BLaER1 treated with 17β-estradiol and CSF1 and Interleukin-3, amounts not matched to agents 10 nM and 100 nM (cell line): ENCODE data around the gene RCC1.
"Not testable (repeated sequence)": the region's sequence is repeated elsewhere in the genome, so short reads cannot be mapped to it uniquely, and the experiment has no call there.

ENCODE experiments used
- H3K27ac ChIP-seq, 11 experiments: shearing (Covaris generic); formaldehyde crosslinking; 2 replicates each; pipeline ENCODE4 v1.8.1; 2022
- H3K27me3 ChIP-seq, 11 experiments: shearing (Covaris generic); formaldehyde crosslinking; 2 replicates each; pipeline ENCODE4 v1.8.1; 2022
- H3K36me3 ChIP-seq, 11 experiments: shearing (Covaris generic); formaldehyde crosslinking; 2 replicates each; pipeline ENCODE4 v1.8.1; 2022
- H3K4me1 ChIP-seq, 10 experiments: shearing (Covaris generic); formaldehyde crosslinking; 2 replicates each; pipeline ENCODE4 v1.8.1; 2022
- H3K4me2 ChIP-seq, 11 experiments: shearing (Covaris generic); formaldehyde crosslinking; 2 replicates each; pipeline ENCODE4 v1.8.1; 2022
- H3K4me3 ChIP-seq, 10 experiments: shearing (Covaris generic); formaldehyde crosslinking; 2 replicates each; pipeline ENCODE4 v1.8.1; 2022
- H3K9ac ChIP-seq, 11 experiments: shearing (Covaris generic); formaldehyde crosslinking; 2 replicates each; pipeline ENCODE4 v1.8.1; 2022
- H3K9me3 ChIP-seq, 11 experiments: shearing (Covaris generic); formaldehyde crosslinking; replicated peaks in 1 of 11; 2 replicates each; pipeline ENCODE4 v1.8.1; 2022
- H4K20me1 ChIP-seq, 11 experiments: shearing (Covaris generic); formaldehyde crosslinking; 2 replicates each; pipeline ENCODE4 v1.8.1; 2022
- Cebpa-rat ChIP-seq, 11 experiments: shearing (Covaris generic); IDR thresholded peaks; 2 replicates each; pipeline ENCODE4 v1.8.1; 2022

Gene RCC1, protein sequence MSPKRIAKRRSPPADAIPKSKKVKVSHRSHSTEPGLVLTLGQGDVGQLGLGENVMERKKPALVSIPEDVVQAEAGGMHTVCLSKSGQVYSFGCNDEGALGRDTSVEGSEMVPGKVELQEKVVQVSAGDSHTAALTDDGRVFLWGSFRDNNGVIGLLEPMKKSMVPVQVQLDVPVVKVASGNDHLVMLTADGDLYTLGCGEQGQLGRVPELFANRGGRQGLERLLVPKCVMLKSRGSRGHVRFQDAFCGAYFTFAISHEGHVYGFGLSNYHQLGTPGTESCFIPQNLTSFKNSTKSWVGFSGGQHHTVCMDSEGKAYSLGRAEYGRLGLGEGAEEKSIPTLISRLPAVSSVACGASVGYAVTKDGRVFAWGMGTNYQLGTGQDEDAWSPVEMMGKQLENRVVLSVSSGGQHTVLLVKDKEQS

DNA sequence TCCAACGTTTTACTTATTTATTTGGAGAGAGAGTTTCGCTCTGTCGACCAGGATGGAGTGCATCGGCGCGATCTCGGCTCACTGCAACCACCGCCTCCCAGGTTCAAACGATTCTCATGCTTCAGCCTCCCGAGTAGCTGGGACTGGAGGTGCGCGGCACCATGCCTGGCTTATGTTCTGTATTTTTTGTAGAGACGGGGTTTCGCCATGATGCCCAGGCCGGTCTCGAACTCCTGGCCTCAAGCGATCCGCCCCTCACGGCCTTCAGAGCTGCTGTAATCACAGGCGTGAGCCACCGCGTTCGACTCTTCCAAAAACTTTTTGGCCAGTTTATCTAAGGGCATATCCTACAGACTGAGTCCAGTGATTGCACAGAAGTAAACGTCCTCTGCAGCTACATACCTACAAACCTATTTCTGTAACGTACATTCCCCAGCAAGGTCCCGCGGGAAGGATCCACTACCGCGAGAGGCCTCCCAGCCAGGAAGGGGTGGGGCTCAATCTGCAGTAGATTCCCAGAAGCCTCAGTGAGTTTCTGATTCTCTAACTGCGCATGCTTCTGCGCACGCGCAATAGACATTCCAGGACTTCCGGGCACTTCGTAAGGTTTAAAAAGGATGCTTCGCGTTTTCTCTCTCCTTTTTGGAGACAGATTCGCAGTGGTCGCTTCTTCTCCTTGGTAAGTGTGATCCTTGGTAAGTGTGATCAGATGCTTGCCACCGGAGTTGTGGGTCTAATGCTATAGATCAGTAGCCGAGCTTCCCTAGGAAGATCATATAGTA, at the start of gene RCC1:
Gene RCC1 (plus strand): TSS at position 638 of the 782 bp plus-strand sequence. CDS start 23,824 bp downstream, outside the sequence.
- no peak for TF ChIP-seq Cebpa-rat (IDR thresholded peaks at IDR 0.05)
- no peaks in the 10 kb centered on the region for H3K27me3 ChIP-seq

DNA sequence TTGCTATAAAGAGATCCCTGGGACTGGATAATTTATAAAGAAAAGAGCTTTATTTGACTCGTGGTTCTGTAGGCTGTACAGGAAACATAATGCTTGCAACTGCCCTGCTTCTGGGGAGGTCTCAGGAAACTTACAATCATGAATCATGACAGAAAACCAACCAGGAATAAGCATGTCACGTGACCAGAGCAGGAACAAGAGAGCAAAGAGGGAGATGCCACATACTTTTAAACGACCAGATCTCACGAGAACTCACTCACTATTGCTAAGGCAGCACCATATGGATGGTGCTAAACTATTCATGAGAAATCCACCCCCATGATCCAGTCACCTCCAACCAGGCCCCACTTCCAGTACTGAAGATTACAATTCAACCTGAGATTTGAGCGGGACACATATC, 49.8 kb upstream of the RCC1 start:
- Histone ChIP-seq H3K27me3 (no peaks in the 10 kb centered on the region), H3K4me1 (peaks cover 12 to 37% (median 17%) of the 10 kb centered on the region in 10 experiments), H3K4me2 (peak overlapping the region; percentile 16 to 66 (median 48); a peak in 20 of 22 replicates), H3K9ac (peak overlapping the region in 1 of 11 experiments; percentile 7; a peak in 1 of 22 replicates), H3K9me3 (no peaks in the 10 kb centered on the region), H3K36me3 (peaks cover 20 to 63% (median 46%) of the 10 kb centered on the region in 11 experiments; a peak in 21 of 22 replicates), H3K4me3 (no peak overlapping the region), H4K20me1 (peaks cover 0 to 10% (median 0%) of the 10 kb centered on the region in 11 experiments; a peak in 4 of 22 replicates), H3K27ac (peak overlapping the region in 7 of 11 experiments; percentile 2 to 49 (median 20); a peak in 8 of 22 replicates)
- no peak for TF ChIP-seq Cebpa-rat (IDR thresholded peaks at IDR 0.05)

More for the DNA sequence above, at the start of gene RCC1:
- peak within 1 kb of the TSS; percentile 90 to 100 (median 98) for H3K9ac ChIP-seq
- peak within 1 kb of the TSS; percentile 88 to 99 (median 95) for H3K4me2 ChIP-seq
- peaks cover 26 to 39% (median 36%) of the 10 kb centered on the region in 10 experiments for H3K4me1 ChIP-seq
- peak within 1 kb of the TSS; percentile 86 to 100 (median 98) for H3K27ac ChIP-seq
- peak within 1 kb of the TSS; percentile 86 to 99 (median 91) for H3K4me3 ChIP-seq
- peaks cover 20 to 46% (median 36%) of the 10 kb centered on the region in 11 experiments for H4K20me1 ChIP-seq
- peaks cover 0 to 23% (median 0%) of the 10 kb centered on the region in 11 experiments; a peak in 9 of 22 replicates for H3K9me3 ChIP-seq
- H3K36me3 ChIP-seq: peaks cover 39 to 46% (median 45%) of the 10 kb centered on the region in 11 experiments

DNA sequence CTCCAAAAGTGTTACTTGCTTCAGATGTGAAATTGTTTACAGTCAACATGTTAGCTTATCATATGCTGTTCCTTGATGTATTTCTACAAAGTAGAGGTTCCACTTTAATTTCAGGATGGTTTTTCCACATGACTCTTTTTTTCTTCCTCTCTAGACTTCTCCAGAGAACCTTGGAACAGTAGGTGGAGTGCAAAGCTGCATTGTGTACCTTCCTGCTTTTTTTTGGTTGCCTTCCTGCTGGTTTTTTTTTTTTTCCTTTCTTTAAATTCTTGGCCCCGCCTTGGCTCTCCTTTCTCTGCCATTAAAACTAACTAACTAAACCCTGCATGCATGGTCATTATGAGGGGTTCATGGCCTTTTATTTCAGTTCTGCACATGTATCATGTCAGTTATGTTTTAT, 48.2 kb upstream of the RCC1 start:
- Histone ChIP-seq H3K27ac (no peak overlapping the region), H3K27me3 (no peaks in the 10 kb centered on the region), H3K4me3 (no peak overlapping the region), H3K4me2 (no peak overlapping the region), H3K4me1 (peaks cover 12 to 37% (median 17%) of the 10 kb centered on the region in 10 experiments), H3K9ac (no peak overlapping the region), H3K36me3 (peaks cover 29 to 65% (median 49%) of the 10 kb centered on the region in 11 experiments), H4K20me1 (peaks cover 0 to 7% (median 0%) of the 10 kb centered on the region in 11 experiments; a peak in 3 of 22 replicates), H3K9me3 (no peaks in the 10 kb centered on the region)
- TF ChIP-seq Cebpa-rat (IDR thresholded peaks at IDR 0.05): no peak

DNA sequence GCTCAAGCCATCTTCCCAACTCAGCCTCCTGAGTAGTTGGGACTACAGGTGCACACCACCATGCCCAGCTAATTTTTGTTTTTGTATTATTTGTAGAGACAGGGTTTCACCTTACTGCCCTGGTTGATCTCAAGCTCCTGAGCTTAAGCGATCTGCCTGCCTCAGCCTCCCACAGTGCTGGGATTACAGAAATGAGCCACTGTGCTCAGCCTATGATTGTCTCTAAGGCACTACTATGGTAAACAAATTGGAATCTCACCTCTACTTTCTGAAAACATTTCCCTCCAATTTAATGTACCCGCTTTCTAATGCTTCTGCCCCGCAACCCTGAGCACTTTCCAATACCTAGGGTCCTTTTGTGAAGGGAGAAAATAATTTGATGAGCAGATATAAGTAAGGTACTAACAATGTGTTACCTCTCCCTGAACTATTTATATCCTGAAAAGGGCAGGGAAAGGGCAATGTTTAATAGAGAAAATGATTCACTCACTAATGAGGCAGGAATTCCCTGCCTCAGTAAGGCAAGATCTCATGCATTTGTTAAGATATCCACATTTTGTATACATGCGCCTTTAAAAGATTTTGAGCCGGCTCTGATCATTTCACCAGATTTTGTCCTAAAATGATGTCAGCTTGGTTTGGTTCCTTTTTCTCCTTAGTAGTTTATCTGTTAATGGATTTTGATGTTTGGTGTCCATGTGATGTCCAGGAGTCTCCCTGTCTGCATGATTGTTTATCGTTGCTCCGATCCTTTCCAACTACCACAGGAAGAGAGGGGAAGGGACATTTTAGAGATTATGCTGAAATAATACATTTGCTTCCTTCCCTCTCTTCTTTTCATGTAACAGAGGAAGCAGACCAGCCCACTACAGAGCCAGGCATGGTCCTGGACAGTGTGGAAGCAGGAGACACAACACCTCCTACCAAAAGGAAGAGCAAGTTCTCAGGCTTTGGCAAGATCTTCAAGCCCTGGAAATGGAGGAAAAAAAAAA, 47.3 kb upstream of the RCC1 start:
- no peaks in the 10 kb centered on the region for H3K27me3 ChIP-seq
- TF ChIP-seq Cebpa-rat (IDR thresholded peaks at IDR 0.05): no peak
- H4K20me1 ChIP-seq: peaks cover 0 to 7% (median 0%) of the 10 kb centered on the region in 11 experiments; a peak in 3 of 22 replicates
- peak overlapping the region in 1 of 11 experiments; percentile 22; a peak in 1 of 22 replicates for H3K9ac ChIP-seq
- peak overlapping the region in 3 of 11 experiments; percentile 29 to 75 (median 67); a peak in 5 of 22 replicates for H3K4me2 ChIP-seq
- H3K36me3 ChIP-seq: peaks cover 37 to 66% (median 54%) of the 10 kb centered on the region in 11 experiments
- peaks cover 12 to 37% (median 17%) of the 10 kb centered on the region in 10 experiments for H3K4me1 ChIP-seq
- no peaks in the 10 kb centered on the region for H3K9me3 ChIP-seq
- H3K27ac ChIP-seq: 0 out of 22 replicates have a peak overlapping the region, but pooled peaks of 1 of the 11 experiments have one; percentile 0
- no peak overlapping the region for H3K4me3 ChIP-seq

DNA sequence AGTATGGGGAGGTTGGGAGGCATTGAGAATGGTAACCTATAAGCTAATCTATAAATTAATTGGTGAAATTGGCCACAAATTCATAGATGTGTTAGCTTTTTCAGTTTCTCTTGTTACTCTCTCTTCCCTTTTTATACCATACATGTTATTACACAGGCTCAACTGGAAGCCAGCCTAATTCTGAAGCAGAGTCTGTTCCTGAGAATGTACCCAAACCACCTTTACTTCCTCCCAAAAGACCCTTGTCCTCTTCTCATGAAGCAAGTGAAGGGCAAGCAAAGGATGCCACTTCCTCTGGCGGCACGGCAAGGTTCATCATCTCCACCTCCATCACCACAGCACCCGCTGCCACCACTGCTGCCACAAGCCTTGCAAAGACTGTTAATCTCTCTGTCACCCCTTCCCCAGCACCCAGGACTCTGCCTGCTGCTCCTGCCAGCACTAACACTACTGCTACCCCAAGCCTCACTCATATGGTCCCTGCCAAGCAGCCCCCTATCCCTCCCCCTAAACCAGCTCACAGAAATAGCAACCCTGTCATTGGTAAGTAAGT, 39.5 kb upstream of the RCC1 start:
- TF ChIP-seq Cebpa-rat (IDR thresholded peaks at IDR 0.05): no peak
- no peak overlapping the region for H3K4me2 ChIP-seq
- H3K27ac ChIP-seq: no peak overlapping the region
- peaks cover 72 to 100% (median 95%) of the 10 kb centered on the region in 11 experiments for H3K36me3 ChIP-seq
- H3K4me1 ChIP-seq: no peaks in the 10 kb centered on the region
- no peaks in the 10 kb centered on the region for H3K27me3 ChIP-seq
- H3K9me3 ChIP-seq: no peaks in the 10 kb centered on the region
- no peak overlapping the region for H3K9ac ChIP-seq
- H4K20me1 ChIP-seq: no peaks in the 10 kb centered on the region
- H3K4me3 ChIP-seq: no peak overlapping the region

DNA sequence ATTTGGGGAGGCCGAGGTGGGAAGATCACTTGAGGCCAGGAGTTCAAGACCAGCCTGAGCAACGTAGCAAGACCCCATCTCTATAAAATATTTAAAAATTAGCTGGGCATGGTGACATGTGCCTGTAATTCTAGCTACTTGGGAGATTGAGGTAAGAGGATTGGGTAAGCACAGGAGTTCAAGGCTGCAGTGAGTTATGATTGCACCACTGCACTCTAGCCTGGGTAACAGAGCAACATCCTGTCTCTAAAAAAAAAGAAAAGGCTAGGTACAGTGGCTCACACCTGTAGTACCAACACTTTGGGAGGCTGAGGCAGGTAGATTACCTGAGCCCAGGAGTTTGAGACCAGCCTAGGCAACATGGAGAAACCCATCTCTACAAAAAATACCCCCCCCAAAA, 35.7 kb upstream of the RCC1 start:
- H3K4me3 ChIP-seq: no peak overlapping the region
- TF ChIP-seq Cebpa-rat (IDR thresholded peaks at IDR 0.05): no peak
- no peaks in the 10 kb centered on the region for H4K20me1 ChIP-seq
- peaks cover 68 to 100% (median 93%) of the 10 kb centered on the region in 11 experiments for H3K36me3 ChIP-seq
- H3K4me1 ChIP-seq: no peaks in the 10 kb centered on the region
- H3K9ac ChIP-seq: no peak overlapping the region
- H3K9me3 ChIP-seq: no peaks in the 10 kb centered on the region
- H3K27ac ChIP-seq: 0 out of 22 replicates have a peak overlapping the region, but pooled peaks of 1 of the 11 experiments have one; percentile 44
- H3K27me3 ChIP-seq: no peaks in the 10 kb centered on the region
- H3K4me2 ChIP-seq: no peak overlapping the region

DNA sequence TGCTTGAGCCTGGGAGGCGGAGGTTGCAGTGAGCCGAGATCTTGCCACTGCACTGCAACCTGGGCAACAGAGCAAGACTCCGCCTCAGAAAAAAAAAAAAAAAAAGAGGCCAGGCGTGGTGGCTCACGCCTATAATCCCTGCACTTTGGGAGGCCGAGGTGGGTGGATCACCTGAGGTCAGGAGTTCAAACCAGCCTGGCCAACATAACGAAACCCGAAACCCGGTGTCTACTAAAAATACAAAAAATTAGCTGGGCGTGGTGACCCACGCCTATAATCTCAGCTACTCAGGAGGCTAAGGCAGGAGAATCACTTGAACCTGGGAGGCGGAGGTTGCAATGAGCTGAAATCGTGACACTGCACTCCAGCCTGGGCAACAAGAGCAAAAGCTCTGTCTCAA, 26.3 kb upstream of the RCC1 start:
- not testable (repeated sequence) for H3K4me1 ChIP-seq

DNA sequence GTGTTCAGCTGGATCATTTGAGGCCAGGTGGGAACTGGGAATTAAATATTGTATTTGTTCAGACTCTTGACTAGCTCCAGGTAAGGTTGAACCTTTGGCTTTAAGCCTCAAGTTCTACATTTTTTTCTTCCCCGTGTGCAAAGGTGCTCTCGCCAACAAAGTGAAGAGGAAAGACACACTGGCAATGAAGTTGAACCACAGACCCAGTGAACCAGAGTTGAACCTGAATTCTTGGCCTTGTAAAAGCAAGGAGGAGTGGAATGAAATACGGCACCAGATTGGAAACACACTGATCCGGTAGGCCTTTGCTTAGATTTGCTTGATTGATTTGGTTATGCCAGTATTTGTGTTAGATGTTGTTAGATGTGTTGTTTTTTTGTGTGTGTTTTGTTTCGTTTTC, 25.5 kb upstream of the RCC1 start:
- Histone ChIP-seq H3K27ac (no peak overlapping the region), H3K4me3 (no peak overlapping the region), H3K9me3 (no peaks in the 10 kb centered on the region), H3K4me2 (no peak overlapping the region), H3K27me3 (no peaks in the 10 kb centered on the region), H3K4me1 (no peaks in the 10 kb centered on the region), H4K20me1 (peaks cover 0 to 4% (median 0%) of the 10 kb centered on the region in 11 experiments; a peak in 1 of 22 replicates), H3K9ac (no peak overlapping the region), H3K36me3 (peaks cover 80 to 100% (median 98%) of the 10 kb centered on the region in 11 experiments)
- TF ChIP-seq Cebpa-rat (IDR thresholded peaks at IDR 0.05): no peak

More for the DNA sequence above, 26.3 kb upstream of the RCC1 start:
- not testable (repeated sequence) for H3K9me3 ChIP-seq, H3K27ac ChIP-seq, H3K4me2 ChIP-seq, H3K27me3 ChIP-seq, H4K20me1 ChIP-seq, H3K4me3 ChIP-seq, H3K9ac ChIP-seq
- peaks cover 86 to 100% (median 98%) of the 10 kb centered on the region in 11 experiments for H3K36me3 ChIP-seq
